Activated CD4-positive, alpha-beta T cell treated with anti-CD3 and anti-CD28 coated beads, Interleukin-2, amount 50 U/mL, for 16 hours (primary cell): ENCODE results near the gene MYPN.
"Not testable (repeated sequence)": the region's sequence is repeated elsewhere in the genome, so short reads cannot be mapped to it uniquely, and the experiment has no call there.

Source experiments
- DNase-seq: peaks from one replicate; pipeline ENCODE4 v3.0.0-alpha.2; 2020

Gene MYPN

GRCh38 chr10:68109331-68109730 lies at the start of gene MYPN:
Gene MYPN (plus strand): TSS chr10:68109488. CDS start chr10:68121439, 11,951 bp downstream.
- DNase-seq: no peak

GRCh38 chr10:68067029-68067428 lies 42.3 kb upstream of the MYPN start:
- DNase-seq: no peak

GRCh38 chr10:68067508-68067907 lies 41.8 kb upstream of the MYPN start:
- DNase-seq: no peak

- DNase-seq: no peak
Measured at GRCh38 chr10:68073631-68074030, 35.7 kb upstream of the MYPN start.

- DNase-seq: no peak
Measured at GRCh38 chr10:68074031-68074774, 35.1 kb upstream of the MYPN start.

- peak; percentile 91 for DNase-seq
Measured at GRCh38 chr10:68074775-68075549, 34.3 kb upstream of the MYPN start, which contains the start of gene HERC4. Gene HERC4 (minus strand): TSS chr10:68075283. CDS start chr10:68073108, 2,175 bp downstream.

GRCh38 chr10:68075550-68076004 lies 33.7 kb upstream of the MYPN start:
- no peak for DNase-seq

GRCh38 chr10:68076081-68076480 lies 33.2 kb upstream of the MYPN start:
- not testable (repeated sequence) for DNase-seq

- peak; percentile 11 for DNase-seq
Measured at GRCh38 chr10:68077026-68077425, 32.3 kb upstream of the MYPN start.

GRCh38 chr10:68079434-68079833 lies 29.9 kb upstream of the MYPN start:
- no peak for DNase-seq

GRCh38 chr10:68080853-68081431 lies 28.3 kb upstream of the MYPN start:
- no peak for DNase-seq

- DNase-seq: no peak
Measured at GRCh38 chr10:68081916-68082315, 27.4 kb upstream of the MYPN start.

GRCh38 chr10:68082872-68083271 lies 26.4 kb upstream of the MYPN start:
- no peak for DNase-seq

GRCh38 chr10:68083953-68084352 lies 25.3 kb upstream of the MYPN start:
- DNase-seq: no peak

GRCh38 chr10:68084469-68084868 lies 24.8 kb upstream of the MYPN start:
- DNase-seq: no peak

GRCh38 chr10:68086011-68086410 lies 23.3 kb upstream of the MYPN start:
- no peak for DNase-seq

- no peak for DNase-seq
Measured at GRCh38 chr10:68086910-68087684, 22.2 kb upstream of the MYPN start.

- no peak for DNase-seq
Measured at GRCh38 chr10:68087685-68088401, 21.4 kb upstream of the MYPN start.

GRCh38 chr10:68088740-68089139 lies 20.5 kb upstream of the MYPN start:
- DNase-seq: peak; percentile 63

GRCh38 chr10:68090586-68090985 lies 18.7 kb upstream of the MYPN start:
- DNase-seq: no peak

GRCh38 chr10:68092512-68092911 lies 16.8 kb upstream of the MYPN start:
- DNase-seq: no peak

GRCh38 chr10:68095153-68095552 lies 14.1 kb upstream of the MYPN start:
- DNase-seq: no peak
